ENCODE results near the gene ADGRG7. TPM values are rescaled to one million over a fixed set of nuclear protein-coding genes. Genes with fewer than 3 reads are reported as not detected.

Gene ADGRG7
- total and polyA plus RNA-seq, 4 donors = not detected

- DNase-seq = no peak
These were observed 123.0 kb downstream of the ADGRG7 start for GRCh38 chr3:100732435-100732834.

GRCh38 chr3:100737334-100737733 lies 127.9 kb downstream of the ADGRG7 start:
- DNase-seq = peak in 2 of 3 donors; percentile 43 to 44
- 39 to 59% methylated on average over 2 of the region's 2 CpGs for WGBS, 2 donors

More at GRCh38 chr3:100732435-100732834, 123.0 kb downstream of the ADGRG7 start:
- no peak overlapping the region for H3K9ac ChIP-seq (ENCODE audit: insufficient read depth in 1 of 2, low read length in 2 of 2)
- H3K4me1 ChIP-seq (ENCODE audit: control insufficient read depth in 5 of 5, insufficient read depth in 5 of 5, low read length in 5 of 5) = peaks cover 0 to 6% (median 0%) of the 10 kb centered on the region in 5 donors
- H3K9me3 ChIP-seq (ENCODE audit: control insufficient read depth in 4 of 4, insufficient read depth in 3 of 4, low read length in 3 of 4) = no peaks in the 10 kb centered on the region
- ATAC-seq (ENCODE audit: insufficient read depth, low FRiP score) = no peak
- H3K4me3 ChIP-seq = no peak overlapping the region
- H3K27me3 ChIP-seq (ENCODE audit: control insufficient read depth in 3 of 3, insufficient read depth in 3 of 3, low read length in 2 of 3) = no peaks in the 10 kb centered on the region
- 94% methylated on average over 3 of the region's 3 CpGs for WGBS, 2 donors
- TF ChIP-seq CTCF (IDR thresholded peaks at IDR 0.05; ENCODE audit: control extremely low read depth, extremely low read depth) = no peak
- peaks cover 10 to 49% (median 14%) of the 10 kb centered on the region in 4 donors for H3K36me3 ChIP-seq (ENCODE audit: control insufficient read depth in 4 of 4, insufficient read depth in 4 of 4, low read length in 4 of 4)
- no peak overlapping the region for H3K27ac ChIP-seq (ENCODE audit: low read depth in 1 of 2, low read length in 1 of 2)

GRCh38 chr3:100740207-100740606 lies 130.8 kb downstream of the ADGRG7 start:
- no peak overlapping the region for H3K4me3 ChIP-seq
- H3K9me3 ChIP-seq (ENCODE audit: control insufficient read depth in 4 of 4, insufficient read depth in 3 of 4, low read length in 3 of 4) = no peaks in the 10 kb centered on the region
- peaks cover 12 to 42% (median 27%) of the 10 kb centered on the region in 4 donors for H3K36me3 ChIP-seq (ENCODE audit: control insufficient read depth in 4 of 4, insufficient read depth in 4 of 4, low read length in 4 of 4)
- no peaks in the 10 kb centered on the region for H3K27me3 ChIP-seq (ENCODE audit: control insufficient read depth in 3 of 3, insufficient read depth in 3 of 3, low read length in 2 of 3)
- WGBS, 2 donors = 95 to 99% methylated on average over 1 of the region's 1 CpG
- TF ChIP-seq CTCF (IDR thresholded peaks at IDR 0.05; ENCODE audit: control extremely low read depth, extremely low read depth) = no peak
- no peak for DNase-seq
- no peak overlapping the region for H3K27ac ChIP-seq (ENCODE audit: low read depth in 1 of 2, low read length in 1 of 2)
- no peak for ATAC-seq (ENCODE audit: insufficient read depth, low FRiP score)
- H3K4me1 ChIP-seq (ENCODE audit: control insufficient read depth in 5 of 5, insufficient read depth in 5 of 5, low read length in 5 of 5) = peaks cover 0 to 6% (median 0%) of the 10 kb centered on the region in 5 donors
- H3K9ac ChIP-seq (ENCODE audit: insufficient read depth in 1 of 2, low read length in 2 of 2) = no peak overlapping the region

More at GRCh38 chr3:100737334-100737733, 127.9 kb downstream of the ADGRG7 start:
- Histone ChIP-seq H3K9ac (ENCODE audit: insufficient read depth in 1 of 2, low read length in 2 of 2) (no peak overlapping the region), H3K27ac (ENCODE audit: low read depth in 1 of 2, low read length in 1 of 2) (no peak overlapping the region), H3K4me3 (no peak overlapping the region), H3K27me3 (ENCODE audit: control insufficient read depth in 3 of 3, insufficient read depth in 3 of 3, low read length in 2 of 3) (no peaks in the 10 kb centered on the region), H3K36me3 (ENCODE audit: control insufficient read depth in 4 of 4, insufficient read depth in 4 of 4, low read length in 4 of 4) (peaks cover 11 to 46% (median 19%) of the 10 kb centered on the region in 4 donors), H3K9me3 (ENCODE audit: control insufficient read depth in 4 of 4, insufficient read depth in 3 of 4, low read length in 3 of 4) (no peaks in the 10 kb centered on the region), H3K4me1 (ENCODE audit: control insufficient read depth in 5 of 5, insufficient read depth in 5 of 5, low read length in 5 of 5) (peaks cover 0 to 6% (median 0%) of the 10 kb centered on the region in 5 donors)
- no peak for TF ChIP-seq CTCF (IDR thresholded peaks at IDR 0.05; ENCODE audit: control extremely low read depth, extremely low read depth)
- no peak for ATAC-seq (ENCODE audit: insufficient read depth, low FRiP score)

- no peak for ATAC-seq (ENCODE audit: insufficient read depth, low FRiP score)
- peaks cover 11 to 41% (median 27%) of the 10 kb centered on the region in 4 donors for H3K36me3 ChIP-seq (ENCODE audit: control insufficient read depth in 4 of 4, insufficient read depth in 4 of 4, low read length in 4 of 4)
- TF ChIP-seq CTCF (IDR thresholded peaks at IDR 0.05; ENCODE audit: control extremely low read depth, extremely low read depth) = no peak
- no peaks in the 10 kb centered on the region for H3K9me3 ChIP-seq (ENCODE audit: control insufficient read depth in 4 of 4, insufficient read depth in 3 of 4, low read length in 3 of 4)
- H3K4me1 ChIP-seq (ENCODE audit: control insufficient read depth in 5 of 5, insufficient read depth in 5 of 5, low read length in 5 of 5) = peaks cover 0 to 11% (median 0%) of the 10 kb centered on the region in 5 donors
- DNase-seq = no peak
- H3K27me3 ChIP-seq (ENCODE audit: control insufficient read depth in 3 of 3, insufficient read depth in 3 of 3, low read length in 2 of 3) = no peaks in the 10 kb centered on the region
- H3K27ac ChIP-seq (ENCODE audit: low read depth in 1 of 2, low read length in 1 of 2) = no peak overlapping the region
- H3K4me3 ChIP-seq = no peak overlapping the region
- no peak overlapping the region for H3K9ac ChIP-seq (ENCODE audit: insufficient read depth in 1 of 2, low read length in 2 of 2)
- WGBS, 2 donors = 94 to 95% methylated on average over 3 of the region's 3 CpGs
These were observed 134.1 kb downstream of the ADGRG7 start for GRCh38 chr3:100743535-100743934.

Data from lung (tissue), 12 donors.